Nucleus accumbens (tissue), 56 donors: ENCODE results near the gene ATXN7L3.

Source experiments
- DNase-seq, 56 donors: peaks; one replicate each; lab custom pipeline; 2025; lab: John Stamatoyannopoulos, UW

ATXN7L3 gene

GRCh38 chr17:44219108-44219615 is 19.5 kb upstream of the ATXN7L3 start:
- DNase-seq, result peak in 32 of 56 donors; percentile 41 to 81 (median 60)

- peak in 55 of 56 donors; percentile 29 to 93 (median 81) for DNase-seq
Measured at GRCh38 chr17:44218344-44219107, 18.8 kb upstream of the ATXN7L3 start.

GRCh38 chr17:44217738-44218343 is 18.2 kb upstream of the ATXN7L3 start:
- DNase-seq, result peak in 1 of 56 donors; percentile 51

- no peak for DNase-seq
Measured at GRCh38 chr17:44216694-44217093, 17.0 kb upstream of the ATXN7L3 start.

- no peak for DNase-seq
Measured at GRCh38 chr17:44216173-44216572, 16.5 kb upstream of the ATXN7L3 start.

- DNase-seq, result no peak
Measured at GRCh38 chr17:44214896-44215295, 15.2 kb upstream of the ATXN7L3 start.

GRCh38 chr17:44214230-44214494 is 14.5 kb upstream of the ATXN7L3 start:
- no peak for DNase-seq

- DNase-seq, result no peak
Measured at GRCh38 chr17:44213403-44214229, 13.9 kb upstream of the ATXN7L3 start.

GRCh38 chr17:44212507-44213402 is 13.1 kb upstream of the ATXN7L3 start:
- no peak for DNase-seq

- DNase-seq, result no peak
Measured at GRCh38 chr17:44211281-44212265, 11.9 kb upstream of the ATXN7L3 start.

- DNase-seq, result peak in 54 of 56 donors; percentile 25 to 91 (median 78)
Measured at GRCh38 chr17:44210342-44211192, 10.9 kb upstream of the ATXN7L3 start.

- no peak for DNase-seq
Measured at GRCh38 chr17:44209786-44210341, 10.2 kb upstream of the ATXN7L3 start.

- no peak for DNase-seq
Measured at GRCh38 chr17:44207743-44208142, 8.1 kb upstream of the ATXN7L3 start.

- no peak for DNase-seq
Measured at GRCh38 chr17:44207319-44207718, 7.6 kb upstream of the ATXN7L3 start.

GRCh38 chr17:44206825-44207155 is 7.1 kb upstream of the ATXN7L3 start:
- no peak for DNase-seq

GRCh38 chr17:44205962-44206824 is 6.5 kb upstream of the ATXN7L3 start:
- DNase-seq, result peak in 1 of 56 donors; percentile 13

- no peak for DNase-seq
Measured at GRCh38 chr17:44204441-44204882, 4.8 kb upstream of the ATXN7L3 start.
